B cell (primary cell): ENCODE data around the gene AK9. TPM values are rescaled to one million over a fixed set of nuclear protein-coding genes. Genes with fewer than 3 reads are reported as not detected.

Experiments
- ATAC-seq: fragments of 200-7000 bp; cut with Tn5 transposase; one replicate; pipeline ENCODE4 v1.10.0; 2021; ENCODE audit warnings: low read depth, mild to moderate bottlenecking, moderate number of reproducible peaks, moderate library complexity
- CTCF ChIA-PET: fragments of 350-600 bp; sonication (Branson Sonifier 250); formaldehyde crosslinking; loops from one replicate; lab custom pipeline; 2021; ENCODE audit warnings: antibody characterized with exemption, inconsistent platforms; lab: Charles Lee
- POLR2A ChIA-PET: fragments of 350-600 bp; sonication (Branson Sonifier 250); formaldehyde crosslinking; loops from one replicate; lab custom pipeline; 2021; ENCODE audit warnings: antibody characterized with exemption; lab: Charles Lee
- DNase-seq: peaks from one replicate; pipeline ENCODE4 v3.0.0; 2013
- H2AFZ ChIP-seq: 2 replicates; pipeline ENCODE4 v1.6.1; 2012; ENCODE audit warnings: mild to moderate bottlenecking, low read depth, low read length; ENCODE audit not compliant: insufficient read depth, poor library complexity, severe bottlenecking
- H3K27ac ChIP-seq, 2 donors: 1 replicate in 1 of 2; 2 replicates in 1 of 2; pipeline ENCODE4 v1.5.1; 2012 to 2013; ENCODE audit warnings: low read length in 2 of 2, mild to moderate bottlenecking in 2 of 2, moderate library complexity in 1 of 2
- H3K27me3 ChIP-seq, 4 experiments: fragments of 200-600 bp in 1 of 4; sonication (generic) in 1 of 4; replicated peaks in 1 of 4; 1 replicate in 2 of 4; 2 replicates in 2 of 4; pipeline versions ENCODE4 v1.6.1 to v1.7.0; 2013 to 2016; ENCODE audit warnings: low read length in 3 of 4, mild to moderate bottlenecking in 2 of 4, mixed read lengths in 1 of 4, moderate library complexity in 1 of 4; ENCODE audit not compliant: insufficient read depth in 4 of 4, control insufficient read depth in 3 of 4; ENCODE audit errors: control extremely low read depth in 1 of 4
- H3K36me3 ChIP-seq, 2 experiments: replicated peaks in 1 of 2; 1 replicate in 1 of 2; 2 replicates in 1 of 2; pipeline versions ENCODE4 v1.6.1 to v1.7.1; 2013; ENCODE audit warnings: low read length in 1 of 2; ENCODE audit not compliant: insufficient read depth in 2 of 2, control insufficient read depth in 1 of 2; ENCODE audit errors: control extremely low read depth in 1 of 2, extremely low read depth in 1 of 2
- H3K4me1 ChIP-seq, 2 donors: fragments of 200-600 bp in 1 of 2; sonication (generic) in 1 of 2; 1 replicate in 1 of 2; 2 replicates in 1 of 2; pipeline versions ENCODE4 v1.5.1 to v1.6.1; 2013 to 2017; ENCODE audit warnings: low read length in 2 of 2; ENCODE audit not compliant: control insufficient read depth in 2 of 2, insufficient read depth in 2 of 2
- H3K4me2 ChIP-seq: replicated peaks from 2 replicates; pipeline ENCODE3; 2012; ENCODE audit warnings: mild to moderate bottlenecking, low read depth, low read length; ENCODE audit not compliant: poor library complexity, severe bottlenecking
- H3K4me3 ChIP-seq, 5 experiments: fragments of 200-600 bp in 1 of 5; sonication (generic) in 1 of 5; 1 replicate in 3 of 5; 2 replicates in 2 of 5; pipeline versions ENCODE4 v1.5.1 to v1.7.0; 2011 to 2016; ENCODE audit warnings: low read length in 4 of 5, mild to moderate bottlenecking in 4 of 5, low read depth in 2 of 5, control low read depth in 1 of 5, moderate library complexity in 1 of 5; ENCODE audit not compliant: insufficient read depth in 1 of 5; ENCODE audit errors: control extremely low read depth in 1 of 5, extremely low read depth in 1 of 5
- H3K79me2 ChIP-seq: fragments of 200-600 bp; sonication (generic); one replicate; pipeline ENCODE4 v1.6.0; 2016; ENCODE audit warnings: low read length; ENCODE audit not compliant: control insufficient read depth, insufficient read depth
- H3K9ac ChIP-seq: fragments of 200-600 bp; sonication (generic); 2 replicates; pipeline ENCODE4 v1.6.1; 2017; ENCODE audit warnings: mild to moderate bottlenecking, low read length, moderate library complexity
- H3K9me3 ChIP-seq, 3 donors: one replicate each; pipeline versions ENCODE4 v1.6.1 to v1.7.1; 2013; ENCODE audit warnings: low read length in 2 of 3; ENCODE audit not compliant: control insufficient read depth in 2 of 3, insufficient read depth in 1 of 3; ENCODE audit errors: control extremely low read depth in 1 of 3
- H4K20me1 ChIP-seq: 2 replicates; pipeline ENCODE4 v1.6.0; 2012; ENCODE audit warnings: mild to moderate bottlenecking, low read length; ENCODE audit not compliant: insufficient read depth, control insufficient read depth, poor library complexity, severe bottlenecking
- H3K27ac Mint-ChIP-seq: one replicate; pipeline ENCODE4 v1.8.0; 2021; ENCODE audit warnings: mixed read lengths
- H3K27me3 Mint-ChIP-seq: one replicate; pipeline ENCODE4 v1.8.0; 2021; ENCODE audit warnings: mixed read lengths
- H3K4me1 Mint-ChIP-seq: one replicate; pipeline ENCODE4 v1.8.0; 2021; ENCODE audit warnings: mixed read lengths
- H3K4me3 Mint-ChIP-seq: one replicate; pipeline ENCODE4 v1.8.0; 2021; ENCODE audit warnings: mixed read lengths
- H3K9me3 Mint-ChIP-seq: one replicate; pipeline ENCODE4 v1.8.0; 2022; ENCODE audit warnings: mixed read lengths; ENCODE audit not compliant: insufficient read depth
- CTCF ChIP-seq: fragments of 200-600 bp; IDR thresholded peaks from one replicate; pipeline ENCODE4 v1.8.0; 2022; ENCODE audit warnings: antibody characterized with exemption, mild to moderate bottlenecking
- EZH2 ChIP-seq: IDR thresholded peaks from 2 replicates; pipeline ENCODE4 v1.6.1; 2012; ENCODE audit warnings: borderline replicate concordance, low read depth, mild to moderate bottlenecking, moderate library complexity, low read length; ENCODE audit not compliant: insufficient read depth, poor library complexity, severe bottlenecking
- WGBS: methylation state at CpG from one replicate; pipeline ENCODE4 v1.1.5; 2013; ENCODE audit warnings: missing lambda C conversion rate; ENCODE audit not compliant: insufficient coverage; 5-methylcytosine and 5-hydroxymethylcytosine counted together
- intact Hi-C: fragments of 100-400 bp; cut with micrococcal nuclease; formaldehyde crosslinking; loops from one replicate; pipeline ENCODE4 v1.10.0; 2022
- polyA plus RNA-seq: library from polyadenylated mRNA; depleted of rRNA; stranded (reverse); fragments of >200 nt; gene quantifications from 2 replicates; pipeline ENCODE4 v1.2.3, GENCODE V29; 2012
- total RNA-seq, 2 donors: library from RNA; stranded (reverse); fragments of 120-200 nt in 1 of 2; gene quantifications; 1 replicate in 1 of 2; 2 replicates in 1 of 2; pipeline versions ENCODE4 v1.2.3 to v1.2.4, GENCODE V29; 2013 to 2022

AK9 gene
- total and polyA plus RNA-seq, 2 donors (not counting 1 experiment from before 2014, with no cell fraction given) = 6.4 to 26.5 TPM

- Histone ChIP-seq H3K27ac (peak overlapping the region; percentile 98 to 99), H3K4me1 (peaks cover 84 to 85% of the 10 kb centered on the region in 2 donors), H4K20me1 (no peaks in the 10 kb centered on the region), H3K79me2 (peaks cover 42% of the 10 kb centered on the region), H3K4me2 (peak overlapping the region; percentile 95), H3K27me3 (no peaks in the 10 kb centered on the region), H3K4me3 (peak overlapping the region; percentile 73 to 99 (median 93)), H3K36me3 (peaks cover 0 to 22% of the 10 kb centered on the region in 2 experiments), H2AFZ (peak overlapping the region; percentile 17), H3K9ac (peak overlapping the region; percentile 97), H3K9me3 (no peaks in the 10 kb centered on the region)
- peak; percentile 48 for ATAC-seq
- Mint-ChIP-seq H3K27me3 (no peaks in the 10 kb centered on the region), H3K4me3 (peak overlapping the region; percentile 95), H3K4me1 (peaks cover 83% of the 10 kb centered on the region), H3K9me3 (no peaks in the 10 kb centered on the region), H3K27ac (peak overlapping the region; percentile 99)
- POLR2A ChIA-PET = interaction anchor here (0.6 to 5.5 kb wide), 14 partner anchors 10 to 1171 kb away, joined by 3 to 35 read pairs (median 4); partner anchors contain the start of genes AK9, CD164, FIG4 and PPIL6
- under 1% methylated on average over 22 of the region's 48 CpGs for WGBS
- no peak for TF ChIP-seq CTCF
- no peak for TF ChIP-seq EZH2
- intact Hi-C loops = loop anchor here (1.0 to 10.0 kb wide), 8 partner anchors 14 to 1420 kb away; partner anchors contain the start of genes AK9, AMD1, CDK19 and CEP57L1
- DNase-seq = peak; percentile 96
- CTCF ChIA-PET = interaction anchor here (1.4 to 6.4 kb wide), 7 partner anchors 8 to 585 kb away, joined by 3 to 55 read pairs (median 12); partner anchors contain the start of genes CD164, PPIL6, SMPD2 and ZBTB24
These were observed 236.2 kb downstream of the AK9 start for GRCh38 chr6:109454496-109455436.
